GM12801 (cell line): ENCODE results near the gene OMD.

Source experiments
- CTCF ChIP-seq: IDR thresholded peaks from one replicate; pipeline ENCODE4 v1.5.1; 2011; ENCODE audit warnings: control low read depth; ENCODE audit not compliant: insufficient read length; ENCODE audit errors: extremely low read depth

The OMD gene

DNA sequence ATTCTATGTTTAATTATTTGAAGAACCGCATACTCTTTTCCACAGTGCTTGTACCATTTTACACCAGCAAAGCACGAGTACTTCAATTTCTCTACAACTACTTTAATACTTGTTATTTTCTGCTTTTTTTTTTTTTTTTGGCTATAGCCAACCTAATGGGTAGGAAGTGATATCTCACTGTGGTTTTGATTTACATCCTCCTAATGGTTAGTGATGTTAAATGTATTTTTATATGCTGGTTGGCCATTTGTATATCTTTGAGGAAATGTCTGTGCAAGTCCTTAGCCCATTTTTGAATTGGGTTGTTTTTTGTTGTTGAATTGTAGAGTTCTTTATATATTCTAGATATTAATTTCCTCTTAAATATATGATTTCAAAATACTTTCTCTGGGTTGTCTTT is 42.5 kb downstream of the OMD start:
- TF ChIP-seq CTCF: no peak

DNA sequence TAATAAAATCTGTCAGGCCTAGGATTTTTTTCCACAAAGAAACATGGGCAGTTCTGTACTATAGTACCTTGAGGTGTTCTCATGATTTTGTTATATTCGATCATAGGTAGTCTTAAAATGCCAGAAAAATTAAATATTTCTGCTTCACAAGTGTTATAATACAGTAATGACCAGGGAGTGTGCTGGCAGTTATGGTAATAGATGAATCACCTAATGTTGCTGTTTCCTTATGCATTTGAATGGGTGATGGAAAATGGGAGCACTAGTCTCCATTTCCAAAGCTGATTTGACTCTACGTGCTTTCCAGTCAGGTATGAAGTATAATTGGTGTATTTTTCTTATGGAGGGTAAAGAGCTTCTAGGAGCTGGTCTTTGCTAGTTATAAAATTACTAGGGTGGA is 43.7 kb downstream of the OMD start:
- no peak for TF ChIP-seq CTCF

DNA sequence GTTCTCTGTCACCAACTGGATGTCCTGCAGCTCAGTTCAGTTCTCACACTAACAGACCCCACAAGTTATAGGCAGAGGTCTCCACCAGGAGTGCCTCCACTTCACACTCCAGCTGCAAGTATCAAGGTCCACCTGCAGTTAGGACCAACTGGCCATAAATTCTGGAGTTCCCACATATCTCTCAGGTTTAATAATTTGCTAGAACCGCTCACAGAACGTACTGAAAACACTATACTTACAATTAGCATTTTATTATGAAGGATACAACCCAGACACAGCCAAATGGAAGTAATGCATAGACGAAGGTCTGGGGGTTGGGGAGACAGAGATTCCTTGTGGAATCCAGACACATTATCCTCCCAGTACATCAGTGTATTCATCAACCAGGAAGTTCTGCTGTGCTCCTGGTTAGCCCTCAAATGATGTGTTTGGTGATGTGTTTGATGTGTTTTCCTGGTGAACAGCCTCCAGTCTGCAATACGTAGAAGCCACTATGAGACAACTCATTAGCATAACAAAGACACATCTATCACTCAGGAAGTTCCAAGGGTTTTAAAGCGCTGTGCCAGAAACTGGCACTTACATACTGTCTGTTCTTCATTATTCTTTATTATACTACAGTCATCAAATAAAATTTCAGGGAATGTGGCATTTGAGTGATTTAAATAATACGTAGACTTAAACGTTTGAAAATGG is 45.3 kb downstream of the OMD start:
- no peak for TF ChIP-seq CTCF

GRCh38 chr9:92377876-92378275 is 46.4 kb downstream of the OMD start:
- TF ChIP-seq CTCF: no peak

- no peak for TF ChIP-seq CTCF
Observed at GRCh38 chr9:92373167-92373566, 51.1 kb downstream of the OMD start.

DNA sequence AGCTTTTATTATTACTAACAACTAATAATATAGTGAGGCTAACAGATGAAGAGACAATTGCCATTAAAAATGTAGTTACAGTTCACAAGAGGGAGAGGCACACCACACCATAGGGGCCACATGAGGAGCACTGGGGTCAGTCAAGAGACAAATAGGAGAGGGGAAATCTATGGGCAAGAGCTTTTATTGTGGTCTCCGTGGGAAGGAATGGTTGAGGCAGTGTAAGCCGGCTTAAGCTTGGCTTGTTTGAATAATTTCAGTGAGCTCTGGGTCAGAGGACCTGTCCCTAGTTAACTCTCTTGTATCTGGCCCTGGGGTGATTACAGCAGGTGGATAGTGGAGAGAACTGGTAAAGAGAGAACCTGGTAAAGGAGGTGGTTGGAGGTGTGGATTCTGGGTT is 55.2 kb downstream of the OMD start:
- no peak for TF ChIP-seq CTCF
